HepG2 (cell line): ENCODE measurements around the gene APH1B. TPM values are rescaled to one million over a fixed set of nuclear protein-coding genes. Genes with fewer than 3 reads are reported as not detected.

ENCODE experiments used
- DBP ChIP-seq: sonication (generic); formaldehyde crosslinking; IDR thresholded peaks from 2 replicates; pipeline ENCODE4 v1.4.0; 2020; ENCODE audit warnings: missing genetic modification reagents; ENCODE audit errors: not compliant biosample characterization
- FUBP1 ChIP-seq: sonication (generic); formaldehyde crosslinking; IDR thresholded peaks from 2 replicates; pipeline ENCODE4 v1.5.1; 2020; ENCODE audit warnings: missing genetic modification reagents, mild to moderate bottlenecking, borderline replicate concordance
- HNF1A ChIP-seq, 2 experiments: sonication (generic) in 1 of 2; formaldehyde crosslinking in 1 of 2; IDR thresholded peaks; 2 replicates each; pipeline versions ENCODE4 v1.4.0 to v1.6.1; 2016 to 2020; ENCODE audit warnings: borderline replicate concordance in 1 of 2, low read depth in 1 of 2, mild to moderate bottlenecking in 1 of 2, missing genetic modification reagents in 1 of 2
- KDM3A ChIP-seq: IDR thresholded peaks from 2 replicates; pipeline ENCODE4 v1.6.1; 2018; ENCODE audit warnings: low read depth, missing compliant biosample characterization
- KLF12 ChIP-seq: sonication (generic); formaldehyde crosslinking; IDR thresholded peaks from 2 replicates; pipeline ENCODE4 v1.4.0; 2020; ENCODE audit warnings: missing genetic modification reagents, borderline replicate concordance
- SP4 ChIP-seq: sonication (generic); formaldehyde crosslinking; IDR thresholded peaks from 2 replicates; pipeline ENCODE4 v1.8.1; 2023; ENCODE audit warnings: mild to moderate bottlenecking, missing genetic modification reagents
- ZBTB46 ChIP-seq: sonication (generic); formaldehyde crosslinking; IDR thresholded peaks from 2 replicates; pipeline ENCODE4 v1.4.0; 2020; ENCODE audit warnings: mild to moderate bottlenecking, missing genetic modification reagents, borderline replicate concordance
- ZFP36L2 ChIP-seq: sonication (generic); formaldehyde crosslinking; IDR thresholded peaks from 2 replicates; pipeline ENCODE4 v1.4.0; 2020; ENCODE audit warnings: missing genetic modification reagents
- ZFP82 ChIP-seq: sonication (generic); formaldehyde crosslinking; IDR thresholded peaks from 2 replicates; pipeline ENCODE4 v1.5.1; 2020; ENCODE audit warnings: mild to moderate bottlenecking, missing genetic modification reagents, borderline replicate concordance
- ZNF235 ChIP-seq: sonication (generic); formaldehyde crosslinking; IDR thresholded peaks from 2 replicates; pipeline ENCODE4 v1.8.1; 2023; ENCODE audit warnings: mild to moderate bottlenecking, missing genetic modification reagents, borderline replicate concordance
- ZNF512 ChIP-seq: sonication (generic); formaldehyde crosslinking; IDR thresholded peaks from 2 replicates; pipeline ENCODE4 v1.4.0; 2020; ENCODE audit warnings: mild to moderate bottlenecking, missing genetic modification reagents
- ZNF563 ChIP-seq: sonication (generic); formaldehyde crosslinking; IDR thresholded peaks from 2 replicates; pipeline ENCODE4 v1.8.0; 2022; ENCODE audit warnings: mild to moderate bottlenecking, moderate library complexity, missing genetic modification reagents
- ZNF580 ChIP-seq: IDR thresholded peaks from 2 replicates; pipeline ENCODE4 v1.6.1; 2016; ENCODE audit warnings: low read depth, borderline replicate concordance
- ZSCAN21 ChIP-seq: sonication (generic); formaldehyde crosslinking; IDR thresholded peaks from 2 replicates; pipeline ENCODE4 v1.8.0; 2022; ENCODE audit warnings: mild to moderate bottlenecking, missing genetic modification reagents, moderate library complexity, borderline replicate concordance
- polyA plus RNA-seq, 8 experiments: library from polyadenylated mRNA; depleted of rRNA in 3 of 8; stranded (reverse) in 7 of 8; unstranded in 1 of 8; fragments of >200 nt; fragmentation: Illumina TruSeq in 4 of 8; extraction: Trizol in 4 of 8; gene quantifications; 2 replicates each; pipeline versions ENCODE4 v1.2.1 to v1.2.3, GENCODE V29; 2011 to 2016; ENCODE audit warnings: low read depth in 4 of 8, missing spikeins in 1 of 8, mixed read lengths in 1 of 8; ENCODE audit not compliant: insufficient read depth in 1 of 8
- total RNA-seq, 5 experiments: library from RNA; depleted of rRNA; stranded (reverse); fragments of >200 nt; fragmentation: Illumina TruSeq; extraction: Trizol; gene quantifications; 2 replicates each; pipeline ENCODE4 v1.2.3, GENCODE V29; 2016; ENCODE audit warnings: low read depth in 1 of 5

The APH1B gene
- total and polyA plus RNA-seq, 2 of the 13 experiments (the other 11 are each of a cell fraction or from before 2014, with no cell fraction given), result 0.45 to 1.00 TPM

GRCh38 chr15:63277038-63277892 lies at the start of gene APH1B (continued):
- TF ChIP-seq HNF1A (IDR thresholded peaks at IDR 0.05; ENCODE audit: low read depth), result no peak
- TF ChIP-seq HNF1A (CRISPR knock-in tag; IDR thresholded peaks at IDR 0.05; ENCODE audit: borderline replicate concordance), result no peak
- peak; percentile 47; the same call in 1 of the 2 replicates for TF ChIP-seq KLF12 (CRISPR knock-in tag)
- TF ChIP-seq ZFP82 (CRISPR knock-in tag), result 0 out of 2 replicates have a peak, but pooled peaks have one; percentile 61
- TF ChIP-seq ZFP36L2 (CRISPR knock-in tag), result no peak
- no peak for TF ChIP-seq ZNF235 (CRISPR knock-in tag)
- TF ChIP-seq SP4, result no peak
- TF ChIP-seq FUBP1 (CRISPR knock-in tag), result no peak
- no peak for TF ChIP-seq ZNF563 (CRISPR knock-in tag)
- no peak for TF ChIP-seq ZBTB46 (CRISPR knock-in tag)
- TF ChIP-seq ZSCAN21 (CRISPR knock-in tag), result no peak
- no peak for TF ChIP-seq ZNF512 (CRISPR knock-in tag)
- no peak for TF ChIP-seq KDM3A
- no peak for TF ChIP-seq DBP (CRISPR knock-in tag)
- 0 out of 2 replicates have a peak, but pooled peaks have one; percentile 27 for TF ChIP-seq ZNF580
